Measurements from ENCODE around the gene UNC45A.

Gene UNC45A

GRCh38 chr15:90934256-90934948 lies 683 bp upstream of the UNC45A start:
- Histone ChIP-seq H3K9me2 (ENCODE audit: low read depth, low read length) (no peaks in the 10 kb centered on the region), H2AFZ (ENCODE audit: low read length) (no peak overlapping the region), H4K20me1 (ENCODE audit: insufficient read depth, low read length) (no peaks in the 10 kb centered on the region), H3K36me3 (ENCODE audit: insufficient read depth, low read length) (peaks cover 13% of the 10 kb centered on the region; the same call in 1 of the 2 replicates), H3K4me3 (ENCODE audit: low read depth, low read length, poor library complexity, severe bottlenecking) (peak overlapping the region; percentile 75), H3K9ac (ENCODE audit: low read length) (peak overlapping the region; percentile 51; the same call in 1 of the 2 replicates), H3K4me2 (ENCODE audit: low read length) (peak overlapping the region; percentile 83), H3K79me2 (ENCODE audit: insufficient read depth, low read length) (no peaks in the 10 kb centered on the region), H3K4me1 (ENCODE audit: insufficient read depth, low read length, severe bottlenecking) (peaks cover 45% of the 10 kb centered on the region), H3F3A (ENCODE audit: insufficient read depth, low read length) (no peaks in the 10 kb centered on the region), H3K27me3 (ENCODE audit: insufficient read depth, low read length) (no peaks in the 10 kb centered on the region), H3K27ac (ENCODE audit: low read depth, low read length, poor library complexity, severe bottlenecking) (peak overlapping the region; percentile 45), H3K9me3 (ENCODE audit: low read length) (no peaks in the 10 kb centered on the region)
- TF ChIP-seq CTCF (IDR thresholded peaks at IDR 0.05; ENCODE audit: low read length) (peak; percentile 92), EZH2 (IDR thresholded peaks at IDR 0.05; ENCODE audit: borderline replicate concordance, low read length) (no peak)

DNA sequence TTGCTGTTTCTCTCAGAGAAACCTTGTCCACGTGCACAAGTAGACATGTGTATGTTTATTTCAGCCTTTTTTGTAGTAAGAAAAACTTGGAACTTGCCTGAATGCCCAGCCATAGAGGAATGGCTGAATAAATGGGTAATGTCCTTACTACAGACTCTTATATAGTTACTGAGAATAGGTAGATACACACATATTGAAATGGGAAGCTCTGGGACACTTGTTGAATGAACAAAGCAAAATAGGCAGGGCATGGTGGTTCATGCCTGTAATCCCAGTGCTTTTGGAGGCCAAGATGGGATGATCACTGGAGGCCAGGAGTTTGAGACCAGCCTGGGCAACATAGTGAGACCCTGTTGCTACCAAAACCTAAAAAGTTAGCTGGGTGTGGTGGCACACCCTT lies 1.7 kb downstream of the UNC45A start:
- Histone ChIP-seq H3K27me3 (ENCODE audit: insufficient read depth, low read length) (no peaks in the 10 kb centered on the region), H3F3A (ENCODE audit: insufficient read depth, low read length) (no peaks in the 10 kb centered on the region), H3K9me3 (ENCODE audit: low read length) (no peaks in the 10 kb centered on the region), H3K79me2 (ENCODE audit: insufficient read depth, low read length) (no peaks in the 10 kb centered on the region), H3K27ac (ENCODE audit: low read depth, low read length, poor library complexity, severe bottlenecking) (no peak overlapping the region), H3K36me3 (ENCODE audit: insufficient read depth, low read length) (peaks cover 35% of the 10 kb centered on the region), H3K4me1 (ENCODE audit: insufficient read depth, low read length, severe bottlenecking) (peaks cover 31% of the 10 kb centered on the region), H3K9ac (ENCODE audit: low read length) (no peak overlapping the region; the same call in 1 of the 2 replicates), H3K9me2 (ENCODE audit: low read depth, low read length) (no peaks in the 10 kb centered on the region), H4K20me1 (ENCODE audit: insufficient read depth, low read length) (no peaks in the 10 kb centered on the region), H3K4me3 (ENCODE audit: low read depth, low read length, poor library complexity, severe bottlenecking) (peak overlapping the region; percentile 75), H3K4me2 (ENCODE audit: low read length) (peak overlapping the region; percentile 83; the same call in 1 of the 2 replicates), H2AFZ (ENCODE audit: low read length) (no peak overlapping the region)
- TF ChIP-seq EZH2 (IDR thresholded peaks at IDR 0.05; ENCODE audit: borderline replicate concordance, low read length) (no peak), CTCF (IDR thresholded peaks at IDR 0.05; ENCODE audit: low read length) (no peak)

DNA sequence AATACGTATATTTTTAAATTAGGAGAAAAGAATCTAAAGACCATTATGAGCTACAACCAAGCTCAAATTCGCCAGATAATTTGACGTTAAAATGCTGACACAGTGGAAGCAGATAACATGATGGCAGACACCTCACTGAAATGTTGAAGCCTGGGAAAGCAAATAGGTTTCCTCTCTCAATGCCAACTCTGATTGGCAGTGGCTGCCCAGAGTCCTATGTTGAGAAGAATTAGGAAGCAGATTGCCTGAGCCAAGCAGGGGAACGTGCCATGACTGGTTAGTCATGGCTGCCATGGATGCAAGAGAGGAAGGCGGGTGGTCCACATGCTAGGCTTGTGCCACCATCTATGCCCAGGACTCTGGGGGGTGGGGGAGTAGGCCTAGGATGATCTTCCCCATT lies 3.2 kb downstream of the UNC45A start:
- no peaks in the 10 kb centered on the region for H3F3A ChIP-seq (ENCODE audit: insufficient read depth, low read length)
- no peaks in the 10 kb centered on the region for H3K9me2 ChIP-seq (ENCODE audit: low read depth, low read length)
- H3K36me3 ChIP-seq (ENCODE audit: insufficient read depth, low read length), result peaks cover 49% of the 10 kb centered on the region
- H3K27me3 ChIP-seq (ENCODE audit: insufficient read depth, low read length), result no peaks in the 10 kb centered on the region
- no peak overlapping the region for H3K4me2 ChIP-seq (ENCODE audit: low read length)
- H3K4me3 ChIP-seq (ENCODE audit: low read depth, low read length, poor library complexity, severe bottlenecking), result no peak overlapping the region
- H3K9me3 ChIP-seq (ENCODE audit: low read length), result no peaks in the 10 kb centered on the region
- H2AFZ ChIP-seq (ENCODE audit: low read length), result no peak overlapping the region
- H3K27ac ChIP-seq (ENCODE audit: low read depth, low read length, poor library complexity, severe bottlenecking), result no peak overlapping the region
- no peaks in the 10 kb centered on the region for H4K20me1 ChIP-seq (ENCODE audit: insufficient read depth, low read length)
- TF ChIP-seq EZH2 (IDR thresholded peaks at IDR 0.05; ENCODE audit: borderline replicate concordance, low read length) (no peak), CTCF (IDR thresholded peaks at IDR 0.05; ENCODE audit: low read length) (no peak)
- peaks cover 26% of the 10 kb centered on the region for H3K4me1 ChIP-seq (ENCODE audit: insufficient read depth, low read length, severe bottlenecking)
- H3K9ac ChIP-seq (ENCODE audit: low read length), result no peak overlapping the region
- no peaks in the 10 kb centered on the region for H3K79me2 ChIP-seq (ENCODE audit: insufficient read depth, low read length)

All from OCI-LY1 (cell line).